GM12874 (cell line): ENCODE data around the gene FSTL1.

Source experiments
- TF ChIP-seq, protein P1 (sequence below): IDR thresholded peaks from 2 replicates; pipeline ENCODE4 v1.5.1; 2011; ENCODE audit warnings: low read depth, mild to moderate bottlenecking, control low read depth, low read length, moderate library complexity; ENCODE audit not compliant: insufficient read depth

FSTL1 gene

GRCh38 chr3:120468635-120469295 lies 18.0 kb upstream of the FSTL1 start:
- TF ChIP-seq, protein P1, sequence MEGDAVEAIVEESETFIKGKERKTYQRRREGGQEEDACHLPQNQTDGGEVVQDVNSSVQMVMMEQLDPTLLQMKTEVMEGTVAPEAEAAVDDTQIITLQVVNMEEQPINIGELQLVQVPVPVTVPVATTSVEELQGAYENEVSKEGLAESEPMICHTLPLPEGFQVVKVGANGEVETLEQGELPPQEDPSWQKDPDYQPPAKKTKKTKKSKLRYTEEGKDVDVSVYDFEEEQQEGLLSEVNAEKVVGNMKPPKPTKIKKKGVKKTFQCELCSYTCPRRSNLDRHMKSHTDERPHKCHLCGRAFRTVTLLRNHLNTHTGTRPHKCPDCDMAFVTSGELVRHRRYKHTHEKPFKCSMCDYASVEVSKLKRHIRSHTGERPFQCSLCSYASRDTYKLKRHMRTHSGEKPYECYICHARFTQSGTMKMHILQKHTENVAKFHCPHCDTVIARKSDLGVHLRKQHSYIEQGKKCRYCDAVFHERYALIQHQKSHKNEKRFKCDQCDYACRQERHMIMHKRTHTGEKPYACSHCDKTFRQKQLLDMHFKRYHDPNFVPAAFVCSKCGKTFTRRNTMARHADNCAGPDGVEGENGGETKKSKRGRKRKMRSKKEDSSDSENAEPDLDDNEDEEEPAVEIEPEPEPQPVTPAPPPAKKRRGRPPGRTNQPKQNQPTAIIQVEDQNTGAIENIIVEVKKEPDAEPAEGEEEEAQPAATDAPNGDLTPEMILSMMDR = no peak

- TF ChIP-seq, protein P1 = no peak
These were observed 11.7 kb upstream of the FSTL1 start for GRCh38 chr3:120462409-120462959.

DNA sequence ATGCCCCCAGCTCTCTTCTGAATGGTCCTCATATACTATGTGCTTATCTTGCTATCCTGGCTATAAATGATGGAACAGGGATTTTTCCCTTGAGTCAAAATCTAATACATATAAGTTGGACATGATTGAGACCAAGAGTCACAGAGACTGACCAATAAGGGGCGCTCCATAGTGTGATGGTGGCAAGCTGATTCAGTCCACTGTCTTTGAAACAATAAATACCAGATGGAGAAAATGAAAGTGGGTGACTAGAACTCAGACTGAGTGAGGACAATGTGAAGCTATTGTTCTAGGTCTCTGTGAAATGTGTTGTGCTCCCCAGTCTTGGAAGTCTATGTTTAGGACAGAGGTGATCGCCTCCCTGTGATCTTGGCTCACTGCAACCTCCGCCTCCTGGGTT lies 10.6 kb upstream of the FSTL1 start:
- TF ChIP-seq, protein P1 = no peak

- TF ChIP-seq, protein P1 = no peak
These were observed 10.1 kb upstream of the FSTL1 start for GRCh38 chr3:120460862-120461261.

- TF ChIP-seq, protein P1 = no peak
These were observed 9.5 kb upstream of the FSTL1 start for GRCh38 chr3:120460181-120460790.

- TF ChIP-seq, protein P1 = no peak
These were observed 8.4 kb upstream of the FSTL1 start for GRCh38 chr3:120459196-120459595.

GRCh38 chr3:120457827-120458226 lies 7.0 kb upstream of the FSTL1 start:
- TF ChIP-seq, protein P1 = no peak
